ENCODE measurements around the gene CNTN2. TPM values are rescaled to one million over a fixed set of nuclear protein-coding genes. Genes with fewer than 3 reads are reported as not detected.

The CNTN2 gene
- total RNA-seq, 6 experiments from 2014 or later: not detected

DNA sequence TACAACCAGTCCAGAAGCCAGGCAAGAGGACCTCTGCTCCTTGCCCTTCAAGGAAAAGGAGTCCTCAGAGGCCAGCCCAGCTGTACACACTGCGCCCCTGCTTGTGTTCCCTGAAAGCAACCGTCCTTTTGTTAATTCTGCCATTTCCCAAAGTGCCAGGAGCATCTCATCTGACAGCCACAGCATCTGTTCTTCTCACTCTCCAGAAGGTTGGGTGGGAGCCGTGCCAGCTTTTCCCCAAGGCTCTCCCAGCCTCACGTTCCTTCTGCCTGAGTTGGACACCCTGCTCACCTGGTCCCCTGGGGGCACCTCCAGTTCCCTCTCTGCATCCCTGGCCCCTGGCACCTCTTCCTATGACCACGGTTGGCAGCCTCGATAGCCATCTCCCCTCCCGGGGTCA lies 10.5 kb upstream of the CNTN2 start:
- DNase-seq: no peak
- Mint-ChIP-seq H3K4me1 (ENCODE audit: low read depth) (no peaks in the 10 kb centered on the region), H3K27me3 (ENCODE audit: insufficient read depth) (peaks cover 65% of the 10 kb centered on the region), H3K36me3 (ENCODE audit: low read depth) (no peaks in the 10 kb centered on the region), H3K27ac (no peak overlapping the region), H3K9me3 (no peaks in the 10 kb centered on the region), H3K4me3 (no peak overlapping the region)
- TF ChIP-seq, protein P1, sequence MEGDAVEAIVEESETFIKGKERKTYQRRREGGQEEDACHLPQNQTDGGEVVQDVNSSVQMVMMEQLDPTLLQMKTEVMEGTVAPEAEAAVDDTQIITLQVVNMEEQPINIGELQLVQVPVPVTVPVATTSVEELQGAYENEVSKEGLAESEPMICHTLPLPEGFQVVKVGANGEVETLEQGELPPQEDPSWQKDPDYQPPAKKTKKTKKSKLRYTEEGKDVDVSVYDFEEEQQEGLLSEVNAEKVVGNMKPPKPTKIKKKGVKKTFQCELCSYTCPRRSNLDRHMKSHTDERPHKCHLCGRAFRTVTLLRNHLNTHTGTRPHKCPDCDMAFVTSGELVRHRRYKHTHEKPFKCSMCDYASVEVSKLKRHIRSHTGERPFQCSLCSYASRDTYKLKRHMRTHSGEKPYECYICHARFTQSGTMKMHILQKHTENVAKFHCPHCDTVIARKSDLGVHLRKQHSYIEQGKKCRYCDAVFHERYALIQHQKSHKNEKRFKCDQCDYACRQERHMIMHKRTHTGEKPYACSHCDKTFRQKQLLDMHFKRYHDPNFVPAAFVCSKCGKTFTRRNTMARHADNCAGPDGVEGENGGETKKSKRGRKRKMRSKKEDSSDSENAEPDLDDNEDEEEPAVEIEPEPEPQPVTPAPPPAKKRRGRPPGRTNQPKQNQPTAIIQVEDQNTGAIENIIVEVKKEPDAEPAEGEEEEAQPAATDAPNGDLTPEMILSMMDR (IDR thresholded peaks at IDR 0.05): no peak

DNA sequence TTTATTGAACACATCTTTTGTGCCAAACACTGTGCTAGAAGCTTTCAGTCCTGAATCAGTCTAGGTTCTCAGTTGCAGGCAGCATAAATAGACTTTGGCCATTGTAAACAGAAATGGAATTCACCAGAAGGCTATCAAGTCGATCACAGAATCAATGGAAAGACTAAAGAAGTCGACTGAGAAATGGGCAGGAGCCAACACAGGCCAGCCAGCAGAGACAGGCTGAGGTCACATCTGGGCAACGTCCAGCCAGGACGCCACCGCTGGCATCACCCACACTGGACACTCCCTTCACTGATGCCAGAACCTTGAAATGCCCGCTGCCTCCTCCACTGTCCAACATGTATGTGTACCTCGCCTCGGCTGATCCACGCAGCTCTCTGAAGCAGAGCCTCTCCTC lies 5.5 kb upstream of the CNTN2 start:
- Mint-ChIP-seq H3K4me3 (no peak overlapping the region), H3K27me3 (ENCODE audit: insufficient read depth) (peaks cover 62% of the 10 kb centered on the region), H3K36me3 (ENCODE audit: low read depth) (no peaks in the 10 kb centered on the region), H3K27ac (no peak overlapping the region), H3K9me3 (no peaks in the 10 kb centered on the region), H3K4me1 (ENCODE audit: low read depth) (no peaks in the 10 kb centered on the region)
- TF ChIP-seq, protein P1 (IDR thresholded peaks at IDR 0.05): no peak
- no peak for DNase-seq

DNA sequence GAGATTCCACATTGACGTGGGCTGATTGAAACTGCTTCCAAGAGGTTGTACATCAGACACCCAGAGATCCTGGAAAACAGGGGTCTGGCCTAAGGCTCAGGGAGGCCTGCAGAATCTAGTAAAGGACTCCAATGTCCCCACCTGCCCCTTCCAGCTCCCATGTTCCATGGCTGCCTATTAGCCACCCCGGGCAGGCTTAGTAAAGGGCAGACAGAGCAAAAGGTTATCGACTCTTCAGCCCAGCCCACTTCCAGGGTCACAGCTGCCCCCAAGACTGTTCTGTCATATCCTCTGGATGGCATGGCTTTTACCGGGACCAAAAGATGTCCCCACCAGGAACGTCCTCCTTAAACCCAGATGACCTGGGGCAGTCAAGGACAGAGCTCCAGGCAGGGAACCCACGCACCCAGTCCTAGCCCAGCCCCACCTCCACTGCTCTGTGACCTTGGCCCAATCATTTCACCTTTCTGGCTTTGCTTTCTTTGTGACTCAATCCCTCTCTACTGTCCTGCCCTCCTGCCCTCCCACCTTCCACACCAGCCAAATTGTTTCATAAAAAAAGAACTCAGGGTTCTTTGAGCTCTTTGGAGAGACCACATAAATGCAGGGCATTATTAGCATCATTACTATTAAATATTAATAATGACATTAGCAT lies 4.8 kb upstream of the CNTN2 start:
- no peak overlapping the region for H3K27ac Mint-ChIP-seq

DNA sequence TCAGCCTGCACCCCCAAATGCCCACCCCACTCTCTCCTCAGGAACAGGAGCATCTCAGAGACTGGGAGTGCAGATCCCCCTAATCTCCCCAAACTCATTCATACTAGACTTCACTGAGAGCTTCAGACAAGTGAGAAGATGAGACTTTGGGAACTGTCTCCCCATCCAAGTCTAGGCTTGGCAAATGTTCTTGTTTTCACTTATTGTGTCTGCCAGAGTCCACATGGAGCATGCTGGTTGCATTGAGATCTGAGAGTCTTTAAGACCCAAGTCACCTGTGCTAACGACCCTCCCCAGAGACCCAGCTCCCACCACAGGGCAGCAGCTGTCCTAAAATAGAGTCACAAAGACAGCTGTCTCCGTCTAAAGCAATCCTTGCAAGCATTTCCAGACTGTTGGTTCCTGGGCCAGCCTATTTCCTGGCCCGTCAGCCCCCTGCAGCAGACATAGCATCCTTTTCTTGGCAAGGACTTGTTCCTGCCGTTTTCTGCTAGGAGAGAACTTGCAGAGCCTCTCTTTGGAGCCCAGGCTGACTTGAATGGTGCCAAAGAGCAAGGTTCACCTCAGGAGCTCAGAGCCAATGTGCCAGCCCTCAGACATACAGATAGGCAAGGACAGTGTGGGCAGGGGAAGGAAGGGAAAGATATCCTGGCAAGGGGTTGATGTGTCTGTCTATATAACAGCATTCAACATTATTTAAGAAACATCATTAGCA lies 1.9 kb upstream of the CNTN2 start:
- peaks cover 69% of the 10 kb centered on the region for H3K27me3 Mint-ChIP-seq (ENCODE audit: insufficient read depth)
- DNase-seq: no peak
- H3K4me1 Mint-ChIP-seq (ENCODE audit: low read depth): no peaks in the 10 kb centered on the region
- TF ChIP-seq, protein P1 (IDR thresholded peaks at IDR 0.05): no peak
- no peak overlapping the region for H3K4me3 Mint-ChIP-seq
- H3K9me3 Mint-ChIP-seq: no peaks in the 10 kb centered on the region
- H3K36me3 Mint-ChIP-seq (ENCODE audit: low read depth): no peaks in the 10 kb centered on the region
- no peak overlapping the region for H3K27ac Mint-ChIP-seq

More for the DNA sequence above, 4.8 kb upstream of the CNTN2 start:
- no peaks in the 10 kb centered on the region for H3K36me3 Mint-ChIP-seq (ENCODE audit: low read depth)
- DNase-seq: no peak
- H3K9me3 Mint-ChIP-seq: no peaks in the 10 kb centered on the region
- no peaks in the 10 kb centered on the region for H3K4me1 Mint-ChIP-seq (ENCODE audit: low read depth)
- TF ChIP-seq, protein P1 (IDR thresholded peaks at IDR 0.05): no peak
- H3K27me3 Mint-ChIP-seq (ENCODE audit: insufficient read depth): peaks cover 62% of the 10 kb centered on the region
- H3K4me3 Mint-ChIP-seq: no peak overlapping the region

DNA sequence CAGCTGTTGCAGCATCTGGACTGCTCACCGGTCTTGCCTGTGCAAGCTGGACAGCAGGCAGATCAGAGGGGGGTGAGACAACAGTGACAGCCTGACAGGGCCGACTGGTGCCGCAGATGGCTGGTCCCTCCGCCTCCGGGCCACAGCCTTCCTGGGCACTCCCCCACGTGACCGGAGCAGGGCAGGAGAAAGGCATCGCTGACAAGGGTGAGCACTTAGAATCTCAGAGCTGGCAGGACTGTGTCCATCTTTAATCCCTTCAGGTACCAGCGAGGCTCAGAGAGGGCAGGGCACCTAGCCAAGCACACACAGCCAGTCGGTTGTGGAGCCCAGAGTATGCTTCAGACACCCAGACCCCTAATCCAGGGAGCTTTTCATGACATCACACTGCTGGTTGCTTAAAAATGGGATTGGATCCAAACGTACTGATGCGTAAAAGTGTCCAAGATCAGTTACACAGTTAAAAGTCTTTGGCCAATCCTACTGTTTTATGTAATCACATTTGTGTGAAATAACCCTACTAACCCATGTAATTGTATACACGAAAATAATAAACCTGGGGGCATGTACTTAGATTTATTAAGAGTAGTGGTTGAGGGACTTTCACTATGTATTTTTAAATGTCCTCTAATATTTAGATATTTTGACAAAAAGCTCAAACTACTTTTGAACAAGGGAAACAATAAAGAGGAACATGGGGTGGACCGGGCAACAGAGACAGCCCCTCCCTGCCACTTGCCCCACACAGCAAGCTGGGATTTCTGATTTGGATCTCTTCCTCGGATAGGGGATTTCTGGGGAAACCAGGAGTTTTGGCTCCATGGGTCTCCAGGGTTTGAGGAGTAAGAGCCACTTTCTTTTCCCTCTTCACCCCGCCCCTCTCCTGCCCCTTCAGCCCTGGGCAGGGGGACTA lies 758 bp upstream of the CNTN2 start:
- no peak for DNase-seq
- TF ChIP-seq, protein P1 (IDR thresholded peaks at IDR 0.05): no peak
- no peaks in the 10 kb centered on the region for H3K36me3 Mint-ChIP-seq (ENCODE audit: low read depth)
- H3K4me3 Mint-ChIP-seq: no peak overlapping the region
- H3K27me3 Mint-ChIP-seq (ENCODE audit: insufficient read depth): peaks cover 71% of the 10 kb centered on the region
- H3K4me1 Mint-ChIP-seq (ENCODE audit: low read depth): no peaks in the 10 kb centered on the region
- H3K9me3 Mint-ChIP-seq: no peaks in the 10 kb centered on the region
- no peak overlapping the region for H3K27ac Mint-ChIP-seq

Data from HFFc6 (cell line).